Stimulated activated CD8-positive, alpha-beta memory T cell treated with anti-CD3 and anti-CD28 coated beads, Interleukin-7, amount 100 ng/mL, for 48 hours (primary cell): ENCODE results near the gene GRIK4.

ENCODE experiments used
- DNase-seq, 2 donors: peaks; one replicate each; pipeline ENCODE4 v3.0.0-alpha.2; 2020; ENCODE audit warnings: low read depth in 1 of 2; ENCODE audit errors: extremely low read depth in 1 of 2

The GRIK4 gene

DNA sequence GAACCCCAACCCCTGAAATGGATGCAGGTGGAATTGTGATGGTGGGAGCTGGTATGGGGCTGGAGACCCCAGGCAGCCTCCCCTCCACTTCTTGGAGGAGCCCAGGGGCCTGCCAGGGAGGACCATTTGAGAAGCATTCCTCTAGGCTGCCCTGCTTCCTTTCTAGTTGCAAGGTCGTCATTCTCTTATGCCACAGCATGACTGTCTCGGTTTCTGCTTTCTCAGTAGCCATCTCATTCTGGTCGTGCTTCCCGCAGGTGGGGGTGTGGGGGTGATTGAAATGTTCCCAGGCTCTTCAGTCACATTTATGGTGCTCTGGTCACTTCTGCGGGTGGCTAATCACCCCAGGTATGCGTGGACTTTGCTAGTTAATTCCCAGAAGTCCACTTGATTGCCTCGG, 288.7 kb downstream of the GRIK4 start:
- DNase-seq, result no peak

DNA sequence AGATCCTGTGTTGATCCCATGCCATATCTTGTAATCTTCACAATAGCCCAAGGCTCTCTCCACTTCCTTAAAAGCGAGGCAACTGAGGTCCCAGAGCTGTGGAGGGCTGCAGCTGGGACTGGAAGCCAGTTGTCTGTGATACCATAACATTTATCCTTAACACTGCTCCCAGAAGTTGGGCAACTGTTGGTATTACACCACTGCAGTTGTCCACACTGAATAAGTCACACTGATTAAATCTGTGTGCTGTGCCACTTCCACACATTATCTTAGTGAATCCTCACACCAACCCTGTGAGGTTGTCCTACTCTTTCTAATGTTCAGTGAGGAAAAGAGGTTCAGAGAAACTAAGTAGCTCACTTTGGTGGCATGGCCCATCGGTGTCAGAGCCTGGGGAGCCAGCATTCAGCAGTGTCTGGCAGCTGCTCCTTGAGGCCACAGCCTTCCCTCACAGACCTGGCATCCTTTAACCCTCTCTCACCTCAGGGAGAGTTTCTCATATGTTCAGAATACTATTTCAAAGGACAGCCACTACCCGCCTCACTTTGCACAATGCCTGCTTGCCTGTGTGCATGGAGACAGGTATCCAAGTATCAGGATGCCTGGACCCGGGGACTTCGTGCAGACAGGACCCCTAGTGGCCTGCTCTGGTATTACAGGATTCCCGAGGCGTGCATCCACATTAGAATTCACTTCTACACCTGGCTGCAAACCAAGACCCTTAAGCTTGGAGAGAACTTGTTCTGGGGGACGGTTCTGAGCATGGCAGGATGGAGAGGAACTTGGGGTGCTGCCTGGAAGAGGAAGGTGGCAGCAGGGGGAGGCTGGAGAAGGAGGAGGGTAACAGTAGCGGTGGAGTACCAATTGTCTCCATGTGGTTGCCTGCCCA, 290.5 kb downstream of the GRIK4 start:
- DNase-seq, result peak; percentile 4 to 12

DNA sequence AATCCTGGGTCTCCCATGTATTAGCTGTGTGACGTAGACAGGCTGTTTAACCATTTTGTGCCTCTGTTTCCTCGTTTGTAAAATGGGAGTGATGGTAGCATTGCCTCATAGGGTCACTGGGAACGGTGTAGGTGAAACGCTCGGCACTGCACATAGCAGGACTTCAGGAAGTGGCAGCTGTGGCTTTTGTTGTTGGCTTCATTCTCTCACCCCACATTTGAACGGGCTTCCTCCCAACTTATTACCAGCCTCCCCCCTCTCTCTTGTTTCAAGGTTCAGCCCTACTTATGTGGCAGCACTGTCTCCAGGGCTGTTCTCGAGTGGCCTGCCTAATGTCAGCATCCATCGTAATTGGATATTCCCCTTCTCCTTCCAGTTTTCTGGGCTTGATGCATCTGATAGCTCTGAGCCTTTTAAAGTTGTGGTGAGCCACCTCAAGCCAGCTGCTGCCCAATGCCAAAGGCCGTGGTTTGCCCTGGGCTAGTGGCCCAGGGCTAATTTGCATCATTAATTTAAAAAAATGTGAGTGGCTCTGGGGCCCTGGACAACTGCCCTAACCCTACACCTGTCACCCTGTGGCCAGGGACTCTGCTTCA, 294.5 kb downstream of the GRIK4 start:
- no peak for DNase-seq

DNA sequence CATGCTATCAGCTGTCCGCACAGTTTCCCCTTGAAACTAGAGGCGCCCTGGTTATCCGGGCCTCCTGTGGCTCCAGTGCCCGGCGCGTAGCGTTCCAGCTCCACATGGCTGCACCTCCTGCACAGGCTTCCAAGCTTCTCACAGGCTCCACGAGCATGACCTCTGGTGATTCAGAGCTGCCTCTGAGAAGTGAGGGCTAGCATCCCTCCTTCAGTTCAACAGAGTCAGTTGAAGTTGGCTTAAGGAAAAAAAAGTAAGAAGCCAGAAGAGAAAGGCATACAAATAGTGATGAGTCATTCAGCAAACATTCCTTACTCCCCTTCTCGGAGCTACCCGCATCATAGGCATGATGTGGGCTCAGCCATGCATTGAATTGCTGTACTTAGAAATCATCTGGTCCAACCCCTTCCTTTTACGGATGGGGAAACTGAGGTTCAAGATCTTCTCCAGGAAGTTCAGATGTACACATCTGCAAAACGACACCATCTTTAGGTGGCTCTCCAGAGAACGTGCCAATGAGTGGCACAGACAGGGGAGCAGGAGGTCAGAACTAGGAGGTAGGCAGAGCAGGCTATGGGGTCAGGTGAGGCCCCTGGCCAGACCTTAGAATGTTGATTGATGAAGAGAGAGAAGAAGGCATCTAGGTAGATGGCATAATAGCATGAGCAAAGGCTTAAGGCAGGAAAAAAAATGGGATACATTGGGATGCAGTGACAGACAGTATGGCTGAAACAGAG, 296.0 kb downstream of the GRIK4 start:
- DNase-seq, result no peak

DNA sequence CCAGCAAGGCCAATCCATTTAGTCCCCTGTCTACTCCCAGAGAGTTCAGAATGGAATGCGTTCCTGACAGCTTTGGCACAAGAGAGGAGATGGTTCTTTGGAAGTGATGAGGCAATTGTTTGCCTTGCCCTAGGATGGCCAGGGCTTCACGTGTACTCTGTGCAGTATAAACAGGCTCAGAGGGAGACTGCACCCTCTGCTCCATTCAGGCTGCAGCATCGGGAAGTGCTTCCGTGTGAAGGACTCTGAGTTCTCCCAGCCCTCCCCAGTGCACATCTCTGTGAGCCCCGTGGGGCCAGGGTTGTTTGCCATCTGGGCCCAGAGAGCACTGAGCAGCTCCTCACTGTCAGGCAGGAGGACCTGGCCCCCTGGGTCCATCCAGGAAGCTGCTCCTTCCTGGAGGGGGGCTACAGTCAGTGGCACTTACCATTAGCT, 297.1 kb downstream of the GRIK4 start:
- no peak for DNase-seq

DNA sequence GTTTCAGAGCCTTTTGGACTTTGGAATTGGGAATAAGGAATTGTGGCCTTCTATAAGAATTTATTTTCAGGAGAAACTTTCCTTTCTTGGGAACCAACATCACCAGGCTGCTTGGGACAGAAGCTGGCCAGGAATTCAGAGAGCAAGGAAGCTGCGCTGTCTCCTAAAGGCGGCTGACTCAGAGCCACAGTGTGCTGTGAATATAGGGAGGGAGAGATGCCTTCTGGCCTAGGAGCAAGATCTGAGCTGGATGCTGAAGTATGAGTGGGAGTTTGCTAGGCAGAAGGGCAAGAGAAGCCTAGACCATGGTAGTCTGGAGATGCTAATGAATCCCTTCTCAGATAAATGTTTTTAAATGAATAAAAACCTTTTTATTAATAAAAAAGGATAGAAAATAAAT, 298.7 kb downstream of the GRIK4 start:
- DNase-seq, result no peak

DNA sequence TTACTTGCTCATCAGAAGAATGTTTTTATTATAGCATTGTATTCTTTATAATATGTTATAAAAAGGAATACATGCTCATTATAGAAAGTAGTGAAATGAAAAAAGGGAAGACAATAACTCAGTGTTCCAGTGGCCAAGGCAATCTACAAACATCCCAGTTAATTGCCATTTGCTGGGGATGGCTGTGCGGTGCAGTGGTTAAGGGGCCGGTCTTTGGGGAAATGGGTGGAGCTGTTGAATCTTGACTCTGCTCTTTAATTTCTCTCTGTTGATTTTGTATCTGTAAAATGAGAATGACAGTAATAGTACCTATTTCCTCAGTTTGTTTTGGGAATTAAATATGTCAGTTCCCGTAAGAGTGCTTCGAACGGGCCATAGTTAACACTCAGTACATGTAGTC, 299.7 kb downstream of the GRIK4 start:
- no peak for DNase-seq

DNA sequence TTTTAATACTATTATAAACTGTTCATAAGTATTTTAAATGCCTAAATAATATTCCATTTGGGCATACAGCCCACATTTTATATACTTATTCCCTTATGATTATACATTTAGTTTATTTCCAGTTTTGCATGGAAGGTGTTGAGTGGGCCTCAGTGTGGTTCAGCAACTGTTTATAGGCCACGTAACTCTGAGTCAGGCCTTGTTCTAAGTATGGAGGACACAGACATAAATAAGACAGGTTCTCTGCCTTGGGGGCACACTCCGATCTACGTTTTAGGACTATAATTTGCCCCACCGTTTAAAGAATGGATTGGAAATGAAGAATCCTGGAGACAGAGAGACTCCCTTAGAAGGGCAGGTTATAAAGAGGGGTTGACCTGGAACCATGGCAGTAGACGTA, 300.2 kb downstream of the GRIK4 start:
- DNase-seq, result no peak

DNA sequence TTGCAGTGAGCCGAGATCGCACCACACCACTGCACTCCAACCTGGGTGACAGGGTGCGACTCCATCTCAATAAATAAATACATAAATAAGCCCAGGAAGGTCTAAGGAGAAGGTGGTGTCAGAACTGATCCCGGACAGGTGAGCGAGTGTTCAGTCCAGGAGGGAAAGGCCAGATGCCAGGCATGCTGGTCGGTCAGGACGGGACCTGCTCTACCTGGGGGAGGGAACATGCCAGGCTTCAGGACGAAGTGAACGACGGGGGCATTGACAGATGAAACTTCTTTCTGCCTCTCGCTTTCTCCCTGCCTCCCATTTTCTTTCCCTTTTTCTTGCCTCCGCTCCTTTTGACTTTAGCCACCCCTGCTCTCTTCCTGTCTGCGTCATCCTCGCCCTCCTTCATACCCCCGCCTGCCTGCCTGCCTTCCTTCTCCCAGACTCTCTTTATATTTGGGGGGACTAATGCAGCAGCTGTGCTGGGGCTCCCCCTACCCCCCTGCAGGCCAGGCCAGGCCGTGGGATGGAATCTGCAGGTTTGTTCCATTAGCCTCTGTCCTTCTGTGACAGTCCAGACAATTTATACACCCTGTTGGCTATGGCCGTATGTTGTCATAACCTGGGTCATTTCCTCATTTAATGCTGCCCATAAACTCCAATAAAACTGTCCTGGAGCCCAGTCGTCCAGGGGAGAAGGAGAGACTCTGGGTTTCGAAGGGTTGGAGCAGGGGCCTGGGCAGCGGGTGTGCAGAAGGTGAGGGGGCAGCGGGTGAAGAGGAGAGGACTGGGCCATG, 303.2 kb downstream of the GRIK4 start:
- DNase-seq, result no peak

DNA sequence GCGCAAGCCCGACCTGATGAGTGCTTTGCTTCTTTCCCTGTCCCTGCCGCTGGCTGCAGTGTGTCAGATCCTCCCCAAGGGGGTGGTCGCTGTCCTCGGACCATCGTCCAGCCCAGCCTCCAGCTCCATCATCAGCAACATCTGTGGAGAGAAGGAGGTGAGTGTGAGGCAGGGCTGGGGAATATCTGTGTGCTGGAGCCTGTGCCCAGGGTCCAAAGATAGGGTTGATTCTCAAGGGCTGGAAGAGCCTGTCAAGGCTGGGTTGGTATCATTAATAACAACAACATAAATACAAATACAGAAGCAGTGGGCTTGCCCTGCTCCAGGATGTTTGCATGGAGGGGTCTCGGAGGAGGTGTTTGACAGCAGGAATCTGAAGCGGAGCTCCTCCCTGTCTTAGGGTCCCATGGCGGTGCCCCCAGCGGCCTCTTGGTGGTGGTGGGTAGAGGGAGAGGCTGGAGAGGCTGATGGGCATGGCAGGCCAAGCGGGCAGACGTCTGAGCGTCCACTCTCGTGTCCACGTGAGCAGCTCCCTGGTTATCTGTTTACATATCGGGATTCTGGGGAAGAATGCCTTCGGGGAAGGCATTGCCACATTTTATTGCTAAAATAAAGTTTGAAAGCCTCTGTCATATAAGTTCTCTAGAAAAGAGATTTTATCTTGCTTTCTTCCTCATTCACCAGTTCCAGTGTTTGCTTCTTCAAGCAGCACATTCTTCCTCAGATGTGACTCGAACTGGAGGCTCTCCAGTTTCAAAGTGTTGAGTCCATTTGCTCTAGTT, 304.0 kb downstream of the GRIK4 start:
- DNase-seq, result no peak

DNA sequence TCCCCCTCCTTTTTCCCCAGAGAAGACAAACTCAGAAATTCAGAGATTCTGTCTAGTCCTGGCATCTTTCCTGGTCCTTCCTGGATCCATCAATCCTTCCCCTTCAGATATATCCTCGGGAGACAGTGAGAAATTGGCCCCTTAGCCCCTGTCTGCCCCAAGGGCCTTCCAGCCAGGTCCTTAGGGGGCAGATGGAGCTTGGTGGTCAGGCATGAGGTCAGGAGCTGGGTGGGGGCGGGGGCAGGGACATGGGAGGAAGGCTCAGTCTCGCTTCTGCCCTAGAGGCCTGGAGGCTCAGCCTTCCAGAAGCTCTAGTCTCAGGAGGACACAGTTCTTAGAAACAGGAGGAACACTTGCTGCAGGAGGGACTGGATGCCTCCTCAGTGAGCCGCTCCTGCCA, 304.6 kb downstream of the GRIK4 start:
- DNase-seq, result no peak

DNA sequence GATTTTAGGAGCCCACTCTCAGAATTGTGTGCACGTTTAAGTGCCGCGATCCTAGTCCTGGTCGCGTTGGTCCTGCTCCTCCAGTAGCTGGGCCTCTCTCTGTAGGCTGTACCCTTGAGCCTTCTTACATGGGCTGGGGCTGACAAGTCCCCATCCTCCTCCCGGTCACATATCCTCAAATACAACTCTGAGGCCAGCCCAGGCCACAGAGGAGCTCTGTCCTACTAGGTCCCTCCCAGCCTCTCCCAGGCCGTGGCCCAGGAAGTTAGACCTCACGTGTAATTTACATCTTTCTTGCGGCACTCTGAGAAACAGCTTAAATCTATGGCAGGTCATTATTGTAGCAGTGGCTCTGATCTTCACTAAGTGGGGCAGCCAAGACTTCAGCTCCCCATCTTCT, 305.2 kb downstream of the GRIK4 start:
- DNase-seq, result no peak

DNA sequence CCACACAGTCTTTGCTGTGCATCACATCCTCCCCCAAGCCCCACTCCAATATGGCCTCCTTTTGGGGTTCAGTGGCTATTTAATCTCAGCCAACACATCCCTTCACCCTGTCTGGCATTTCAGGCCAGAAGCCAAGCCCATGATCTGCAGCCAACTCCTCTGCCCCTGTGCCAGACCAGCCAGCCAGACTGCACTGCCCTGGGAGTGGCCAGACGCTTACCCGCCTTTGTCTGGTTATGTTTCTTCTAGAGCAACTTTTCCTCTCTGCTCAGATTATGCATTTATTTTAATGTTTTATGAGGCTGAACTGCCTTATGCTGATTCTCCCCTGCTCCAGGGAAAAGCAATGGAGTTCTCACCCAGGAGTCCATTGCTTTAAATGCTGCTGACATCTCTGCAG, 305.6 kb downstream of the GRIK4 start:
- no peak for DNase-seq

DNA sequence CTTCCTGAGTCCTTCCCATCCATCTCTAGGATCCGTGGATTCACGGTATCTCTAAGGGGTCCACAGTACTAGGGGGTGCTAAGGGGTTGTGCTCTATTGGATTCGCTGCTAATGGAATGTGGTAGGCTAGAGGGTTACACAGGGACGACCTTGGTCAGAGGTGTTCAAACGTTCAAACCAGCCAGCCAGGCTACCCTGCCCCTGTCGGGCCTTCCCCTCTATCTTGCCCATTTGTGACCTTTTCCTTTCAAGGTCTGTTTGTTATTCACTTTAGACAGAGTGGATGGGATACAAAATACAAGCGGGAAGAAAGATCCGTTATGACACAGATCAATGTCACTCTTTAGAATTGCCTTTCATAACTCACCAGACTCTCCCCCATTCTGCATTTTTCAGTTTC, 306.5 kb downstream of the GRIK4 start:
- DNase-seq, result no peak

DNA sequence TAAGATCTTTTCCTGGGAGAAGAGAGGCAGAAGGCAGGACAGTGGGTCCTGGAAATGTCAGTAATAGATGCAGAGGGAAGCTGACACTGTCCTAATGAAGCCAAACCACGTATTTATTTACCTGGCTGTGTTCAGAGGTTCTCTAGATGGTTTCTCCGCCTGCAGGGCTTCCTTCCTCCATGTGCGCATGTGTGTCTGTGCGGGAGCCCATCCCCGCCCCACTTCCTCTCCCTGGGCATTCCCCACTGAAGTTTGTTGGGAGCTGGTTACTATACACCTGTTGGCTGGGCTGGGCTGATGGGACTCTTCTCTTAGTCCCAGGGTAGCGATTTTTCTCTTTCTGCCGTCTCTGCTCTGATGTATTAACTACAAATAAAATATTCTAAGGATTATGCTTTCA, 307.5 kb downstream of the GRIK4 start:
- DNase-seq, result no peak

DNA sequence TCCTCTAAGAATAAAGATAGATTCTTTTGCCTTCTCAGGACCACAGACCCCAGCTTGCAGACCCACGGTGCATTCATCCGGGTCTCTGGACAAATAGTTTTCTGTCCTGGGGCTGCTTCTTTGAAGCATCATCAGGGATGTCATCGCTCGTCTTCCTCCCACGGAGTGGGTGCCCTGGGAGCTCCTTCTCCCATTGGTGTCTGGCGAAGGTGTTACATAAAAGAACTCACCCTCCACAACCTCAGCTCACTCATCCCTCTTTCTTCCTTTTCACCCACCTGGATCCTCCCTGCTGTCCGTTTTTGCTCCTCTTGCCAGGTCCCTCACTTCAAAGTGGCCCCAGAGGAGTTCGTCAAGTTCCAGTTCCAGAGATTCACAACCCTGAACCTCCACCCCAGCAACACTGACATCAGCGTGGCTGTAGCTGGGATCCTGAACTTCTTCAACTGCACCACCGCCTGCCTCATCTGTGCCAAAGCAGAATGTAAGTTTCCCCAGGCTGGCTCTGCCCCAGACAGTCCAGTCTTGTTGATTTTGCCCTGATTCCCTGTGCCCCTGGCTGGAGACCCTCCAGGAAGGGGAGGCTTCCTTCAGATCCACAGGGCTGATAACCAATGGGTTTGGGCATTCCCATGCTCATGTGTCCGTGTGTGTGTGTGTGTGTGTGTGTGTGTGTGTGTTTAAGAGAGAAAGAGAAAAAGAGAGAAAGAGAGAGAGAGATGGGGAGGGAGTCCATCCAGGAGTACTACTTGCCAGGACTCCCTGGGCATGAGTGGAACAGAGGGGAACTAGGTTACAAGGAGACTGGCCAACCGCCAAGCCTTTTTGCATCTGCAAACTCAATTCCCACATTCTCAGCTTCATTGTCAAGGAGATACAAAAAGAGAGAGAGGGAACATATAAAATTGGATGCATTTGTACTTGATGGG, 308.2 kb downstream of the GRIK4 start:
- no peak for DNase-seq

DNA sequence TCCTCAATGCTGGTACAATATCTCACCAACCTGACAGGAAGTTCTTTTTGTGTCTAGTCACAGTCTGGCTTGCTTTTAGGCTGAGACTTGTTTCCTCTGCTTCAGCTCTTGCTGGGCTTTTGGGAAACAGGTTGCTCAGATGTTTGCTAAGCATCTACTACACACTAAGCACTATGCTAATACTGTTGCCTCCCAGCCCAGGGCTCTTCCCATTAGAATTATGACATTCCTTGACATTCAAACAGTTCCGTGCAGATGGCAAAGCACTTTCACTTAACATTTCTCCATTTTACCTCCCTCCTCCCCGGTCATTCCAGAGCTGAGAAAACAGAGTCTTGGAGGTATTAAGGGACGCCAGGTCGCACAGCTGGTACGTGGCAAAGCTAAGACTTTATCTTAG, 311.6 kb downstream of the GRIK4 start:
- DNase-seq, result no peak

DNA sequence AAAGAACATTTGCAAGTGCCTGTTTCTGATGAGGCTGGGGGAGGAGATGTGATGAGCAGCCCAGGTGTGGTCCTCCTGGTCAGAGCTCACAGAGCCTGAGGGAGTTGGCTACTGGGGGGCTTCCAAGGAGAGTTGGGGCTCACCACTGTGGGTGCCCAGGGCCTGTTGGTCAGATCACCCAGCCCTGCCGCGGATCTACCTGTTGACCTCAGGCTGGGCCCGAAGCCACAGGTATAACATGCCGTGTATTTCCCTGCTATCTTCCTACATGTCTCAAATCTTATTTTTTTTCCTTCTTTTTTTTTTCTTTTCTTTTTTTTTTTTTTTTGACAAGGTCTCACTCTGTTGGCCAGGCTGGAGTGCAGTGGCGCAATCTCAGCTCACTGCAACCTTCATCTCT, 312.7 kb downstream of the GRIK4 start:
- DNase-seq, result no peak

DNA sequence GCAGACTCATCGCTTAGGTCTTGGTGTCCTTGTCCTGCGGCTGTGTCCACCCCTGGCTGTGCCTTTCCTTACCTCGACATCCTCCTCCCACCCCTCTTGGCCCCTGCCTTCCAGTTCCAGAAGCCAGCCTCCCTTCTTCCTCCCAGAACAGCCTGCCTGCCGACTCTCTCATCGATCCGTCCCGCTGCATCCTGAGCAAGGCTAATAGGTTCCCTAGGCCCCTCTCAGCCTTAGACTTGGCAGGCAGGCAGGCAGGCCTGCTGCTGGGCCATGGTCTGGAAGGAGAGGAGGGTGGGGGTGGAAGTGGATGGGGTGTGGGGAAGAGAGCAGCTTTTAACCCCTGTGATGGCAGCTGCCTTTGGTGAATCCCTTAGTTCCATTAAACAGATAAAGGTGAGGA, 315.6 kb downstream of the GRIK4 start:
- no peak for DNase-seq
